Breast epithelium (tissue), 4 donors: ENCODE measurements around the gene ENG. TPM values are rescaled to one million over a fixed set of nuclear protein-coding genes. Genes with fewer than 3 reads are reported as not detected.

Source experiments
- DNase-seq, 2 donors: peaks; one replicate each; pipeline ENCODE4 v3.0.0-alpha.2; 2019; ENCODE audit warnings: low spot score in 2 of 2
- H3K27ac ChIP-seq, 2 donors: fragments of 200-600 bp; sonication (generic) in 1 of 2; one replicate each; pipeline ENCODE4 v1.5.1; 2016 to 2019; ENCODE audit warnings: mild to moderate bottlenecking in 1 of 2
- H3K27me3 ChIP-seq, 2 donors: fragments of 200-600 bp; sonication (generic) in 1 of 2; one replicate each; pipeline versions ENCODE4 v1.5.1 to v1.6.0; 2017 to 2019; ENCODE audit warnings: control low read depth in 1 of 2, mild to moderate bottlenecking in 1 of 2
- H3K36me3 ChIP-seq: fragments of 200-600 bp; one replicate; pipeline ENCODE4 v1.5.1; 2019
- H3K4me1 ChIP-seq, 2 donors: fragments of 200-600 bp; sonication (generic); one replicate each; pipeline ENCODE4 v1.5.1; 2016 to 2019; ENCODE audit warnings: control low read depth in 1 of 2
- H3K4me3 ChIP-seq, 3 donors: fragments of 200-600 bp; sonication (generic); 1 replicate in 2 of 3; 2 replicates in 1 of 3; pipeline ENCODE4 v1.5.1; 2016 to 2019; ENCODE audit warnings: mild to moderate bottlenecking in 3 of 3, moderate library complexity in 2 of 3
- H3K9me3 ChIP-seq, 2 donors: fragments of 200-600 bp; sonication (generic) in 1 of 2; one replicate each; pipeline ENCODE4 v1.5.1; 2016 to 2019; ENCODE audit warnings: control low read depth in 1 of 2
- CTCF ChIP-seq, 3 donors: fragments of 450-650 bp; IDR thresholded peaks; one replicate each; pipeline ENCODE4 v1.5.1; 2016 to 2017; ENCODE audit warnings: antibody characterized with exemption in 3 of 3, mild to moderate bottlenecking in 3 of 3, moderate library complexity in 3 of 3
- POLR2A ChIP-seq: fragments of 450-650 bp; IDR thresholded peaks from one replicate; pipeline ENCODE4 v1.6.1; 2016; ENCODE audit warnings: antibody characterized with exemption, mild to moderate bottlenecking, moderate library complexity
- POLR2AphosphoS5 ChIP-seq, 3 donors: sonication (generic); formaldehyde crosslinking; IDR thresholded peaks; one replicate each; pipeline ENCODE4 v1.6.1; 2017; ENCODE audit warnings: antibody characterized with exemption in 3 of 3
- intact Hi-C: fragments of 100-400 bp; cut with DNase I; formaldehyde crosslinking; loops from one replicate; pipeline ENCODE4 v1.15.1; 2023; ENCODE audit warnings: low total_unique reads
- total RNA-seq, 3 donors: library from RNA; depleted of rRNA; stranded (reverse); fragments of >200 nt; gene quantifications; one replicate each; pipeline ENCODE4 v1.1.0, GENCODE V29; 2016

Gene ENG
- total RNA-seq, 3 donors from 2014 or later, result 21.5 to 50.8 (median 30.9) TPM

- no peak for DNase-seq
- H3K4me1 ChIP-seq, result peaks cover 0 to 4% of the 10 kb centered on the region in 2 donors
- H3K36me3 ChIP-seq, result no peaks in the 10 kb centered on the region
- intact Hi-C loops, result loop anchor here (2.0 to 5.0 kb wide), 2 partner anchors 56 to 129 kb away; no protein-coding TSS in a partner anchor
- H3K4me3 ChIP-seq, result no peak overlapping the region
- H3K27ac ChIP-seq, result no peak overlapping the region
- TF ChIP-seq POLR2AphosphoS5 (IDR thresholded peaks at IDR 0.05) (no peak), CTCF (IDR thresholded peaks at IDR 0.05) (no peak), POLR2A (no peak)
- no peaks in the 10 kb centered on the region for H3K9me3 ChIP-seq
- no peaks in the 10 kb centered on the region for H3K27me3 ChIP-seq
Measured at GRCh38 chr9:127865645-127866464, 11.4 kb upstream of the ENG start.

- H3K27me3 ChIP-seq, result no peaks in the 10 kb centered on the region
- intact Hi-C loops, result no loop called here
- peaks cover 0 to 4% of the 10 kb centered on the region in 2 donors for H3K4me1 ChIP-seq
- H3K9me3 ChIP-seq, result no peaks in the 10 kb centered on the region
- no peak overlapping the region for H3K27ac ChIP-seq
- no peak for DNase-seq
- no peak overlapping the region for H3K4me3 ChIP-seq
- H3K36me3 ChIP-seq, result no peaks in the 10 kb centered on the region
- TF ChIP-seq POLR2AphosphoS5 (IDR thresholded peaks at IDR 0.05), result no peak
- TF ChIP-seq POLR2A, result no peak
- no peak for TF ChIP-seq CTCF (IDR thresholded peaks at IDR 0.05)
Measured at GRCh38 chr9:127863191-127863621, 8.7 kb upstream of the ENG start.

GRCh38 chr9:127862075-127863011 lies 7.9 kb upstream of the ENG start:
- intact Hi-C loops, result no loop called here
- TF ChIP-seq CTCF (IDR thresholded peaks at IDR 0.05) (no peak), POLR2AphosphoS5 (IDR thresholded peaks at IDR 0.05) (no peak), POLR2A (no peak)

GRCh38 chr9:127860779-127861178 lies 6.3 kb upstream of the ENG start:
- Histone ChIP-seq H3K27me3 (no peaks in the 10 kb centered on the region), H3K4me1 (peaks cover 0 to 4% of the 10 kb centered on the region in 2 donors), H3K4me3 (no peak overlapping the region), H3K9me3 (no peaks in the 10 kb centered on the region), H3K36me3 (no peaks in the 10 kb centered on the region), H3K27ac (peak overlapping the region in 1 of 2 donors; percentile 32)
- intact Hi-C loops, result no loop called here
- TF ChIP-seq POLR2A, result no peak
- TF ChIP-seq POLR2AphosphoS5 (IDR thresholded peaks at IDR 0.05), result no peak
- no peak for TF ChIP-seq CTCF (IDR thresholded peaks at IDR 0.05)
- DNase-seq, result no peak

More at GRCh38 chr9:127862075-127863011, 7.9 kb upstream of the ENG start:
- Histone ChIP-seq H3K4me1 (peaks cover 0 to 4% of the 10 kb centered on the region in 2 donors), H3K36me3 (no peaks in the 10 kb centered on the region), H3K27ac (peak overlapping the region; percentile 72 to 80), H3K4me3 (no peak overlapping the region), H3K9me3 (no peaks in the 10 kb centered on the region), H3K27me3 (no peaks in the 10 kb centered on the region)
- peak in 1 of 2 donors; percentile 55 for DNase-seq
